B cell (primary cell): ENCODE data around the gene RPS21. TPM values are rescaled to one million over a fixed set of nuclear protein-coding genes. Genes with fewer than 3 reads are reported as not detected.

ENCODE experiments used
- ATAC-seq: fragments of 200-7000 bp; cut with Tn5 transposase; one replicate; pipeline ENCODE4 v1.10.0; 2021; ENCODE audit warnings: low read depth, mild to moderate bottlenecking, moderate number of reproducible peaks, moderate library complexity
- CTCF ChIA-PET: fragments of 350-600 bp; sonication (Branson Sonifier 250); formaldehyde crosslinking; loops from one replicate; lab custom pipeline; 2021; ENCODE audit warnings: antibody characterized with exemption, inconsistent platforms; lab: Charles Lee
- POLR2A ChIA-PET: fragments of 350-600 bp; sonication (Branson Sonifier 250); formaldehyde crosslinking; loops from one replicate; lab custom pipeline; 2021; ENCODE audit warnings: antibody characterized with exemption; lab: Charles Lee
- DNase-seq: peaks from one replicate; pipeline ENCODE4 v3.0.0; 2013
- H2AFZ ChIP-seq: 2 replicates; pipeline ENCODE4 v1.6.1; 2012; ENCODE audit warnings: mild to moderate bottlenecking, low read depth, low read length; ENCODE audit not compliant: insufficient read depth, poor library complexity, severe bottlenecking
- H3K27ac ChIP-seq, 2 donors: 1 replicate in 1 of 2; 2 replicates in 1 of 2; pipeline ENCODE4 v1.5.1; 2012 to 2013; ENCODE audit warnings: low read length in 2 of 2, mild to moderate bottlenecking in 2 of 2, moderate library complexity in 1 of 2
- H3K27me3 ChIP-seq, 4 experiments: fragments of 200-600 bp in 1 of 4; sonication (generic) in 1 of 4; replicated peaks in 1 of 4; 1 replicate in 2 of 4; 2 replicates in 2 of 4; pipeline versions ENCODE4 v1.6.1 to v1.7.0; 2013 to 2016; ENCODE audit warnings: low read length in 3 of 4, mild to moderate bottlenecking in 2 of 4, mixed read lengths in 1 of 4, moderate library complexity in 1 of 4; ENCODE audit not compliant: insufficient read depth in 4 of 4, control insufficient read depth in 3 of 4; ENCODE audit errors: control extremely low read depth in 1 of 4
- H3K36me3 ChIP-seq, 2 experiments: replicated peaks in 1 of 2; 1 replicate in 1 of 2; 2 replicates in 1 of 2; pipeline versions ENCODE4 v1.6.1 to v1.7.1; 2013; ENCODE audit warnings: low read length in 1 of 2; ENCODE audit not compliant: insufficient read depth in 2 of 2, control insufficient read depth in 1 of 2; ENCODE audit errors: control extremely low read depth in 1 of 2, extremely low read depth in 1 of 2
- H3K4me1 ChIP-seq, 2 donors: fragments of 200-600 bp in 1 of 2; sonication (generic) in 1 of 2; 1 replicate in 1 of 2; 2 replicates in 1 of 2; pipeline versions ENCODE4 v1.5.1 to v1.6.1; 2013 to 2017; ENCODE audit warnings: low read length in 2 of 2; ENCODE audit not compliant: control insufficient read depth in 2 of 2, insufficient read depth in 2 of 2
- H3K4me2 ChIP-seq: replicated peaks from 2 replicates; pipeline ENCODE3; 2012; ENCODE audit warnings: mild to moderate bottlenecking, low read depth, low read length; ENCODE audit not compliant: poor library complexity, severe bottlenecking
- H3K4me3 ChIP-seq, 5 experiments: fragments of 200-600 bp in 1 of 5; sonication (generic) in 1 of 5; 1 replicate in 3 of 5; 2 replicates in 2 of 5; pipeline versions ENCODE4 v1.5.1 to v1.7.0; 2011 to 2016; ENCODE audit warnings: low read length in 4 of 5, mild to moderate bottlenecking in 4 of 5, low read depth in 2 of 5, control low read depth in 1 of 5, moderate library complexity in 1 of 5; ENCODE audit not compliant: insufficient read depth in 1 of 5; ENCODE audit errors: control extremely low read depth in 1 of 5, extremely low read depth in 1 of 5
- H3K79me2 ChIP-seq: fragments of 200-600 bp; sonication (generic); one replicate; pipeline ENCODE4 v1.6.0; 2016; ENCODE audit warnings: low read length; ENCODE audit not compliant: control insufficient read depth, insufficient read depth
- H3K9ac ChIP-seq: fragments of 200-600 bp; sonication (generic); 2 replicates; pipeline ENCODE4 v1.6.1; 2017; ENCODE audit warnings: mild to moderate bottlenecking, low read length, moderate library complexity
- H3K9me3 ChIP-seq, 3 donors: one replicate each; pipeline versions ENCODE4 v1.6.1 to v1.7.1; 2013; ENCODE audit warnings: low read length in 2 of 3; ENCODE audit not compliant: control insufficient read depth in 2 of 3, insufficient read depth in 1 of 3; ENCODE audit errors: control extremely low read depth in 1 of 3
- H4K20me1 ChIP-seq: 2 replicates; pipeline ENCODE4 v1.6.0; 2012; ENCODE audit warnings: mild to moderate bottlenecking, low read length; ENCODE audit not compliant: insufficient read depth, control insufficient read depth, poor library complexity, severe bottlenecking
- H3K27ac Mint-ChIP-seq: one replicate; pipeline ENCODE4 v1.8.0; 2021; ENCODE audit warnings: mixed read lengths
- H3K27me3 Mint-ChIP-seq: one replicate; pipeline ENCODE4 v1.8.0; 2021; ENCODE audit warnings: mixed read lengths
- H3K4me1 Mint-ChIP-seq: one replicate; pipeline ENCODE4 v1.8.0; 2021; ENCODE audit warnings: mixed read lengths
- H3K4me3 Mint-ChIP-seq: one replicate; pipeline ENCODE4 v1.8.0; 2021; ENCODE audit warnings: mixed read lengths
- H3K9me3 Mint-ChIP-seq: one replicate; pipeline ENCODE4 v1.8.0; 2022; ENCODE audit warnings: mixed read lengths; ENCODE audit not compliant: insufficient read depth
- CTCF ChIP-seq: fragments of 200-600 bp; IDR thresholded peaks from one replicate; pipeline ENCODE4 v1.8.0; 2022; ENCODE audit warnings: antibody characterized with exemption, mild to moderate bottlenecking
- EZH2 ChIP-seq: IDR thresholded peaks from 2 replicates; pipeline ENCODE4 v1.6.1; 2012; ENCODE audit warnings: borderline replicate concordance, low read depth, mild to moderate bottlenecking, moderate library complexity, low read length; ENCODE audit not compliant: insufficient read depth, poor library complexity, severe bottlenecking
- WGBS: methylation state at CpG from one replicate; pipeline ENCODE4 v1.1.5; 2013; ENCODE audit warnings: missing lambda C conversion rate; ENCODE audit not compliant: insufficient coverage; 5-methylcytosine and 5-hydroxymethylcytosine counted together
- intact Hi-C: fragments of 100-400 bp; cut with micrococcal nuclease; formaldehyde crosslinking; loops from one replicate; pipeline ENCODE4 v1.10.0; 2022
- polyA plus RNA-seq: library from polyadenylated mRNA; depleted of rRNA; stranded (reverse); fragments of >200 nt; gene quantifications from 2 replicates; pipeline ENCODE4 v1.2.3, GENCODE V29; 2012
- total RNA-seq, 2 donors: library from RNA; stranded (reverse); fragments of 120-200 nt in 1 of 2; gene quantifications; 1 replicate in 1 of 2; 2 replicates in 1 of 2; pipeline versions ENCODE4 v1.2.3 to v1.2.4, GENCODE V29; 2013 to 2022

Gene RPS21
- total and polyA plus RNA-seq, 2 donors (not counting 1 experiment from before 2014, with no cell fraction given) = 2,653 to 9,603 TPM

- no peak overlapping the region for H3K9ac ChIP-seq
- no peak for ATAC-seq
- no peak overlapping the region for H2AFZ ChIP-seq
These were observed 28.5 kb upstream of the RPS21 start for GRCh38 chr20:62358171-62359042.

More at GRCh38 chr20:62358171-62359042, 28.5 kb upstream of the RPS21 start:
- no peaks in the 10 kb centered on the region for H3K27me3 Mint-ChIP-seq
- TF ChIP-seq EZH2 (no peak), CTCF (no peak)
- no peak for DNase-seq
- intact Hi-C loops = no loop called here
- ChIA-PET POLR2A (interaction anchor here (0.5 kb wide), 1 partner anchor 160 kb away, joined by 3 read pairs; no protein-coding TSS in a partner anchor), CTCF (interaction anchor here (1.2 kb wide), 1 partner anchor 18 kb away, joined by 3 read pairs; no protein-coding TSS in a partner anchor)
- peaks cover 3% of the 10 kb centered on the region for H3K4me1 Mint-ChIP-seq
- H3K4me1 ChIP-seq = peaks cover 0 to 6% of the 10 kb centered on the region in 2 donors
- H3K27ac Mint-ChIP-seq = no peak overlapping the region
- H3K79me2 ChIP-seq = no peaks in the 10 kb centered on the region
- no peaks in the 10 kb centered on the region for H3K36me3 ChIP-seq
- no peaks in the 10 kb centered on the region for H3K9me3 Mint-ChIP-seq
- H3K27ac ChIP-seq = no peak overlapping the region
- H3K4me3 Mint-ChIP-seq = no peak overlapping the region
- H4K20me1 ChIP-seq = no peaks in the 10 kb centered on the region
- no peaks in the 10 kb centered on the region for H3K27me3 ChIP-seq
- WGBS = 72% methylated on average over 22 of the region's 24 CpGs
- no peak overlapping the region for H3K4me2 ChIP-seq
- no peak overlapping the region for H3K4me3 ChIP-seq
- no peaks in the 10 kb centered on the region for H3K9me3 ChIP-seq
